HepG2 (cell line): ENCODE data around the gene ANXA2. TPM values are rescaled to one million over a fixed set of nuclear protein-coding genes. Genes with fewer than 3 reads are reported as not detected.

ENCODE experiments used
- EP300 ChIP-seq, 3 experiments: sonication (generic) in 1 of 3; formaldehyde crosslinking in 1 of 3; IDR thresholded peaks; 2 replicates each; pipeline versions ENCODE4 v1.5.1 to v1.6.1; 2011 to 2020; ENCODE audit warnings: low read depth in 2 of 3, low read length in 2 of 3, borderline replicate concordance in 1 of 3, improper control_type of control experiment in 1 of 3, mild to moderate bottlenecking in 1 of 3, missing genetic modification reagents in 1 of 3, moderate library complexity in 1 of 3
- GABPB1 ChIP-seq: IDR thresholded peaks from 2 replicates; pipeline ENCODE4 v1.6.1; 2016; ENCODE audit warnings: mild to moderate bottlenecking, missing genetic modification reagents, moderate library complexity, missing compliant biosample characterization
- HDAC2 ChIP-seq: sonication (generic); formaldehyde crosslinking; IDR thresholded peaks from 2 replicates; pipeline ENCODE4 v1.4.0; 2020; ENCODE audit warnings: missing genetic modification reagents
- HNF1A ChIP-seq, 2 experiments: sonication (generic) in 1 of 2; formaldehyde crosslinking in 1 of 2; IDR thresholded peaks; 2 replicates each; pipeline versions ENCODE4 v1.4.0 to v1.6.1; 2016 to 2020; ENCODE audit warnings: borderline replicate concordance in 1 of 2, low read depth in 1 of 2, mild to moderate bottlenecking in 1 of 2, missing genetic modification reagents in 1 of 2
- KDM2A ChIP-seq: sonication (generic); formaldehyde crosslinking; IDR thresholded peaks from 2 replicates; pipeline ENCODE4 v1.4.0; 2020; ENCODE audit warnings: low read depth, missing genetic modification reagents, borderline replicate concordance
- KLF16 ChIP-seq, 2 experiments: sonication (generic) in 1 of 2; formaldehyde crosslinking in 1 of 2; IDR thresholded peaks; 2 replicates each; pipeline versions ENCODE4 v1.6.1 to v1.8.0; 2016 to 2023; ENCODE audit warnings: missing genetic modification reagents in 2 of 2, missing compliant biosample characterization in 1 of 2
- NKX3-1 ChIP-seq: sonication (generic); formaldehyde crosslinking; IDR thresholded peaks from 2 replicates; pipeline ENCODE4 v1.5.0; 2020; ENCODE audit warnings: missing genetic modification reagents
- POGZ ChIP-seq: sonication (generic); formaldehyde crosslinking; IDR thresholded peaks from 2 replicates; pipeline ENCODE4 v1.4.0; 2020; ENCODE audit warnings: mild to moderate bottlenecking, missing genetic modification reagents
- SCMH1 ChIP-seq: sonication (generic); formaldehyde crosslinking; IDR thresholded peaks from 2 replicates; pipeline ENCODE4 v1.9.0; 2021; ENCODE audit warnings: missing genetic modification reagents, mild to moderate bottlenecking, borderline replicate concordance
- TAF1 ChIP-seq: sonication (generic); formaldehyde crosslinking; IDR thresholded peaks from 2 replicates; pipeline ENCODE4 v1.4.0; 2020; ENCODE audit warnings: missing genetic modification reagents
- TBX2 ChIP-seq: sonication (generic); formaldehyde crosslinking; IDR thresholded peaks from 2 replicates; pipeline ENCODE4 v1.5.0; 2020; ENCODE audit warnings: missing genetic modification reagents, mild to moderate bottlenecking, borderline replicate concordance
- TEAD2 ChIP-seq: sonication (generic); formaldehyde crosslinking; IDR thresholded peaks from 2 replicates; pipeline ENCODE4 v1.9.0; 2021; ENCODE audit warnings: missing genetic modification reagents
- XBP1 ChIP-seq: sonication (generic); formaldehyde crosslinking; IDR thresholded peaks from 2 replicates; pipeline ENCODE4 v1.5.0; 2020; ENCODE audit warnings: missing genetic modification reagents
- ZC3H13 ChIP-seq: sonication (generic); formaldehyde crosslinking; IDR thresholded peaks from 2 replicates; pipeline ENCODE4 v1.8.1; 2023; ENCODE audit warnings: mild to moderate bottlenecking, missing genetic modification reagents, moderate library complexity
- ZGPAT ChIP-seq: IDR thresholded peaks from 2 replicates; pipeline ENCODE4 v1.6.1; 2016; ENCODE audit warnings: mild to moderate bottlenecking
- ZNF367 ChIP-seq: sonication (generic); formaldehyde crosslinking; IDR thresholded peaks from 2 replicates; pipeline ENCODE4 v1.4.0; 2020; ENCODE audit warnings: missing genetic modification reagents, borderline replicate concordance
- ZNF574 ChIP-seq: sonication (generic); formaldehyde crosslinking; IDR thresholded peaks from 2 replicates; pipeline ENCODE4 v1.4.0; 2020; ENCODE audit warnings: missing genetic modification reagents
- ZNF605 ChIP-seq: sonication (generic); formaldehyde crosslinking; IDR thresholded peaks from 2 replicates; pipeline ENCODE4 v1.8.0; 2022; ENCODE audit warnings: mild to moderate bottlenecking, missing genetic modification reagents
- ZNF761 ChIP-seq: sonication (generic); formaldehyde crosslinking; conservative IDR thresholded peaks from 2 replicates; pipeline ENCODE4 v1.4.0; 2020; ENCODE audit warnings: mild to moderate bottlenecking, missing genetic modification reagents
- ZNF792 ChIP-seq: IDR thresholded peaks from 2 replicates; pipeline ENCODE4 v1.6.1; 2016
- polyA plus RNA-seq, 8 experiments: library from polyadenylated mRNA; depleted of rRNA in 3 of 8; stranded (reverse) in 7 of 8; unstranded in 1 of 8; fragments of >200 nt; fragmentation: Illumina TruSeq in 4 of 8; extraction: Trizol in 4 of 8; gene quantifications; 2 replicates each; pipeline versions ENCODE4 v1.2.1 to v1.2.3, GENCODE V29; 2011 to 2016; ENCODE audit warnings: low read depth in 4 of 8, missing spikeins in 1 of 8, mixed read lengths in 1 of 8; ENCODE audit not compliant: insufficient read depth in 1 of 8
- total RNA-seq, 5 experiments: library from RNA; depleted of rRNA; stranded (reverse); fragments of >200 nt; fragmentation: Illumina TruSeq; extraction: Trizol; gene quantifications; 2 replicates each; pipeline ENCODE4 v1.2.3, GENCODE V29; 2016; ENCODE audit warnings: low read depth in 1 of 5

The ANXA2 gene
- total and polyA plus RNA-seq, 2 of the 13 experiments (the other 11 are each of a cell fraction or from before 2014, with no cell fraction given), result 196 to 613 TPM

- TF ChIP-seq GABPB1 (0 out of 2 replicates have a peak, but pooled peaks have one; percentile 24), ZNF761 (CRISPR knock-in tag) (0 out of 2 replicates have a peak, but pooled peaks have one; percentile 61), KDM2A (CRISPR knock-in tag) (peak; percentile 64; the same call in 1 of the 2 replicates), ZNF574 (peak; percentile 46; the same call in 1 of the 2 replicates), ZGPAT (peak; percentile 88), EP300 (IDR thresholded peaks at IDR 0.05; ENCODE audit: low read depth in 2 of 2, low read length in 2 of 2) (peak; percentile 70 to 87; a peak in 3 of 4 replicates), EP300 (CRISPR knock-in tag; IDR thresholded peaks at IDR 0.05; ENCODE audit: borderline replicate concordance) (peak; percentile 87), KLF16 (CRISPR knock-in tag; IDR thresholded peaks at IDR 0.05) (no peak; a peak in 1 of 4 replicates), TAF1 (CRISPR knock-in tag) (peak; percentile 35; the same call in 1 of the 2 replicates), SCMH1 (no peak), HNF1A (IDR thresholded peaks at IDR 0.05; ENCODE audit: low read depth) (0 out of 2 replicates have a peak, but pooled peaks have one; percentile 28), HNF1A (CRISPR knock-in tag; IDR thresholded peaks at IDR 0.05; ENCODE audit: borderline replicate concordance) (peak; percentile 71; the same call in 1 of the 2 replicates), ZC3H13 (CRISPR knock-in tag) (no peak; the same call in 1 of the 2 replicates), TEAD2 (no peak), POGZ (peak; percentile 82), TBX2 (CRISPR knock-in tag) (peak; percentile 97), NKX3-1 (CRISPR knock-in tag) (no peak), XBP1 (no peak; the same call in 1 of the 2 replicates), ZNF792 (CRISPR knock-in tag) (peak; percentile 59; the same call in 1 of the 2 replicates), HDAC2 (peak; percentile 90), ZNF605 (CRISPR knock-in tag) (0 out of 2 replicates have a peak, but pooled peaks have one; percentile 46), ZNF367 (CRISPR knock-in tag) (no peak)
Measured at GRCh38 chr15:60374628-60375081, 23.1 kb downstream of the ANXA2 start (continued).
